HG03196 (cell line): Measurements from ENCODE around the gene ZER1.
"Not testable (repeated sequence)": the region's sequence is repeated elsewhere in the genome, so short reads cannot be mapped to it uniquely, and the experiment has no call there.

Source experiments
- ATAC-seq: cut with Tn5 transposase; IDR thresholded peaks from one replicate; pipeline ENCODE4 v1.9.1; 2021; ENCODE audit not compliant: unreplicated experiment

ZER1 gene

DNA sequence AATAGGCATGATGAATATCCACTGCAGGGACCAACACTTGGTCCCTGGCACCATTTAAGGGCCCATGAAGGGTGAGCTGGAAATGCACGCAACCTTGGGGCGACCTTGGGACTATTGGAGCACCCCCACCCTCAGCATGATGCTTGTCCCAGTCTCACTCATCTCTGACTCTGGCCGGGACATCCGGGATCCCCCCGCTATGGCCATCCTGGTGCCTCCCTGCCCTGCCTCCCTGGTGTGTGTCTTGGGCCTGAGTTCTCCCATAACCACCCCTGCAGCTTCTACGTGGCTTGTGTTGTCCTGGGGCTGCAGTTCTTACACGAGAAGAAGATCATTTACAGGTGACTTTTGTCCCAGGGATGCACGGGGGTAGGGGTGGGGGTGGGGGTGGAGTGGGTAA is 53.7 kb downstream of the ZER1 start:
- ATAC-seq: no peak

DNA sequence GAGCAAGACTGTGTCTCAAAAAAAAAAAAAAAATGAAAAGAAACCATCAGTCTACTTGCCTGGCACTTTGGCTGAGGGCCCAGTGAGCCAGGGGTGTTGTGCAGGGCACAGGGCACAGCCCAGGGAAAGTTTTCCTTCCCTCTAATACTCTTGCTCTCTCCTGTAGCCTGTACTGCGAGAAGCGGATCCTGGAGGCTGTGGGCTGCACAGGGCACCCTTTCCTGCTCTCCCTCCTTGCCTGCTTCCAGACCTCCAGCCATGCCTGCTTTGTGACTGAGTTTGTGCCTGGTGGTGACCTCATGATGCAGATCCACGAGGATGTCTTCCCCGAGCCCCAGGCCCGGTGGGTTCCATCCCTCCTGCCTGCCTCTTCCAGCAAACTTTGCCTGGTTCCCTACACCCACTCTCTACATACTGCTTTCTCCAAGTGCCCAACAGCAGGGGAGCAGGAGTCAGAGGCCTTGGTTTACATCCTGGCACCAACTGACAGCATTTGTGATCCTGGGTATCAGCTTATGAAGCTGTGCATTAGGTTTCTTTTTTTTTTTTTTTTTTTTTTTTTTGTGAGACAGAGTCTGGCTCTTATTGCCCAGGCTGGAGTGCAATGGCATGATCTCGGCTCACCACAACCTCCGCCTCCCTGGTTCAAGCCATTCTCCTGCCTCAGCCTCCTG is 55.0 kb downstream of the ZER1 start:
- ATAC-seq: no peak

DNA sequence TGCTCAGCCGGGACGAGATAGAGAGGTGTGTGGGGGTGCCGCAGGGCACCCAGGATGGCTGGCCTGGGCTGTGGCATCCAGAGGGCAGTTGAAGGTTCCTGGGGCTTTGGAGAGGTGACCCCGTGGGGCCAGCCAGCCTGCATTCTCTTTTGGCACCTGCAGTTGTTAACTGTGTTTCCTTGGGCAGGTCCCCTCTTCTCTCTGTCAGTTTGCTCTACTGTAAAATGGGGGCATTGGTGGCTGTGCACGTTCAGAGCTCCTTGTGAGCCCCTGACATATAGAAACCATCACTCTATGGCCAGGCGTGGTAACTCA is 56.3 kb downstream of the ZER1 start:
- no peak for ATAC-seq

DNA sequence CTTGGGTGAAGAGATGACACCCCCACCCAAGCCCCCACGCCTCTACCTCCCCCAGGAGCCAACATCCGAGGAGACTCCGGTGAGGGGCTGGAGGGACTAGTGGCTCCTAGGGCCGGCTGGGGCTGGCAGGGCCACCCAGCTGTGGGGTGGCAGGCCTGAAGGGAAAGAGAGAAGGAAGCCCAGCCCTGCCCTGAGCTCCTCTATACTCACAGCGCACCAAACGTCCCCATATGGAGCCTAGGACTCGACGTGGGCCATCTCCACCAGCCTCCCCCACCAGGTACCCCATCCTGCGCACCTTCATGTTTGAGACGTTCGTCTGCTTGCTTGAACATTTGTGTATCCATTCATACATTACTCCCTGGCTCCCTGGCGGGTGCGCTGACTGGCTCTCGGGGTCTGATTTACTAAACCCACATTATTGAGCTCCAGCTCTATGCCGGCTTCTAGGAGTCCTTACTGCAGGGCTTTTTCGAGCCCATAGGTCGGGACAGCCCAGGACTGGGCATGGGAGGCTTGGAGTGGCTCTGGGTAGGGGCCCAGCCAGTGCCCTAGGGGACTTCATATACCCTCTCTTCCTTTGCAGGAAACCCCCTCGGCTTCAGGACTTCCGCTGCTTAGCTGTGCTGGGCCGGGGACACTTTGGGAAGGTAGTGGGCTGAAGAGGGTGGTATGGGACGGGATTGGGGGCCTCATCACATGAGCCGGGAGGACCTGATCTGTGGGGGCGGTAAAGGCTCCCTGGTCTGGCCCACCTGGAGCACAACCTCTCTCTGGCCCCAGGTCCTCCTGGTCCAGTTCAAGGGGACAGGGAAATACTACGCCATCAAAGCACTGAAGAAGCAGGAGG is 56.9 kb downstream of the ZER1 start:
- no peak for ATAC-seq

DNA sequence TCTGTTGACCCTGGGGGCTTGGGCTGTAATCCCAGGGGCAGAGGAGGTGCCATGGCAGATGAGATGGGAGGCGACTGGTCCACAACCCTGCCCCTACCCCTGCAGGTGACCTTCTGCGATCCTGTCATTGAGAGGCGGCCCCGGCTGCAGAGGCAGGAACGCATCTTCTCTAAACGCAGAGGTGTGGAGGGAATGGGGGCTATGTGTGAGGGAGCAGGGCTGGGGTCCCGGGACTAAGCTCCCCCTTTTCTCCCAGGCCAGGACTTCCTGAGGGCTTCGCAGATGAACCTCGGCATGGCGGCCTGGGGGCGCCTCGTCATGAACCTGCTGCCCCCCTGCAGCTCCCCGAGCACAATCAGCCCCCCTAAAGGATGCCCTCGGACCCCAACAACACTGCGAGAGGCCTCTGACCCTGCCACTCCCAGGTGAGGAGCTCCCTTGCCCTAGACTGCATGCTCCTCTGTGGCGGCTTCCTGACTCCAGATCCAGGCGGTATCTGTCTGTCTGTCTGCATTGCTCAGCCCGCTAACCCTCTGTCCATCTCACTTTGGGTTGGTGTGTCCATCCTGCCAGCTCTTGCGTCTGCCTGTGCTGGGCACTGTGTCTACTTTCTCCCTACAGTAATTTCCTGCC is 57.7 kb downstream of the ZER1 start:
- ATAC-seq: no peak

DNA sequence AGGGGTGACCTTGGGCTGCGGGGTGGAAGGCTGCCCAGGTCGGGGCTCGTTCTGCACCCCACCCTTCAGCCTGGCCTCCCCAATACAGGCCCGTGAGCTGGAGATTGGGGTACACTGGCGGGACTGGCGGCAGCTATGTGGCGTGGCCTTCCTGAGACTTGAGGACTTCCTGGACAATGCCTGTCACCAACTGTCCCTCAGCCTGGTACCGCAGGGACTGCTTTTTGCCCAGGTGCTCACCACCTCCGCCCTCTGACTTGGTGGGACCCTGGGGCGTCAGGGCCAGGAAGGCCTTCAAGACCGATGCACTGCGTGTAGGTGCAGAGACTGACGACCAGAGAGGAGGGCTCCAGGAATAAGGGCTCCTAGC is 58.3 kb downstream of the ZER1 start:
- ATAC-seq: no peak

DNA sequence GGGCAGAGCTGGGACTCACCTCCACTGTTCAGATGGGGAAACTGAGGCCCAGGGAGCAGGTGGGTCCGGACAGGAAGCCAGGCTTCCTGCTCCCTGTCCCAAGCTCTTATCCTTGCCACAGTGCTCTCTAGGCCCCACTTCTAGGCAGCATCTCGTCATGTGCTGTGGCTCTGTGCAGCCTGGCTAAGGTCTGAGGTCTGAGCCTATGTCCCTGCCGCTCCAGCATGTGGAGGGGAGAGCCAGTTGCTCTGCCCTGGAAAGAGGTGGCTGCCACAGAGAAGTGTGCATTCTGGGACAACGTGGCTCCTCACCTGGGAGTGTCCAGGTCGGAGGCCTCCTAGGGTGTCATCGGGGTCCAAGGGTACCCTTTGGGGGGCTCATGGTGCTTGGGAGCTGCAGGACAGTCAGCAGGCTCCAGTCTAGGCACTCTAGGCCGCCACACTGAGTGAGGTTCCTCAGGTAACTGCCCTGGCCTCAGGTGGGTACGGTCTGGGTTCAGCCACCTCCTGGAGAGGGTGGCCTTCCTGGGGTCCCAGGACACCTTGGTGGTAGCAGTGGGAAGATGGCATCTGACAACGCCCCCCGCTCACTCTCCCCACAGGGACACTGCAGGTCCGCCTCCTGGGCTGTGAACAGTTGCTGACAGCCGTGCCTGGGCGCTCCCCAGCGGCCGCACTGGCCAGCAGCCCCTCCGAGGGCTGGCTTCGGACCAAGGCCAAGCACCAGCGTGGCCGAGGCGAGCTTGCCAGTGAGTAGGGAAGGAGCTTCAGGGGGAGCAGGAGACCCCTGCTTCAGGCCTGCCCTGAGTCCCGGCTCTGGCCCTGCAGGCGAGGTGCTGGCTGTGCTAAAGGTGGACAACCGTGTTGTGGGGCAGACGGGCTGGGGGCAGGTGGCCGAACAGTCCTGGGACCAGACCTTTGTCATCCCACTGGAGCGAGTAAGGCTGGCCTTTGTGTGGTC is 59.0 kb downstream of the ZER1 start:
- no peak for ATAC-seq

DNA sequence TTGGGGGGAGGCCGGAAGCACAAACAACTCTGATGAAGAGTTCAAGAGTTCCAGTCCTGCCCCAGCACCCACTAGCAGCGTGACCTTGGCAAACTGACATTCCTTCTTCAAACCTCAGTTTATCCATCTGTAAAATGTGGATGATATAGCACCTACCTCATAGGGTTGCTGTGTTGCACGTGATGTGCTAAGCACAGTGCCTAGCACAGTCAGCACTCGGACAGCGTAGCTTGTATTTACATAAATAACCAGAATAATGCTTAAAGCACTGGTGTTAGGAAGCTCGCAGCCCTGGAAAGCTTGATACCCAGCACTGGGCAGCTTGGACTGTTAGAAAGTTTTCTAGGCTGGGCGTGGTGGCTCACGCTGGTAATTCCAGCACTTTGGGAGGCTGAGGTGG is 64.3 kb downstream of the ZER1 start:
- no peak for ATAC-seq

DNA sequence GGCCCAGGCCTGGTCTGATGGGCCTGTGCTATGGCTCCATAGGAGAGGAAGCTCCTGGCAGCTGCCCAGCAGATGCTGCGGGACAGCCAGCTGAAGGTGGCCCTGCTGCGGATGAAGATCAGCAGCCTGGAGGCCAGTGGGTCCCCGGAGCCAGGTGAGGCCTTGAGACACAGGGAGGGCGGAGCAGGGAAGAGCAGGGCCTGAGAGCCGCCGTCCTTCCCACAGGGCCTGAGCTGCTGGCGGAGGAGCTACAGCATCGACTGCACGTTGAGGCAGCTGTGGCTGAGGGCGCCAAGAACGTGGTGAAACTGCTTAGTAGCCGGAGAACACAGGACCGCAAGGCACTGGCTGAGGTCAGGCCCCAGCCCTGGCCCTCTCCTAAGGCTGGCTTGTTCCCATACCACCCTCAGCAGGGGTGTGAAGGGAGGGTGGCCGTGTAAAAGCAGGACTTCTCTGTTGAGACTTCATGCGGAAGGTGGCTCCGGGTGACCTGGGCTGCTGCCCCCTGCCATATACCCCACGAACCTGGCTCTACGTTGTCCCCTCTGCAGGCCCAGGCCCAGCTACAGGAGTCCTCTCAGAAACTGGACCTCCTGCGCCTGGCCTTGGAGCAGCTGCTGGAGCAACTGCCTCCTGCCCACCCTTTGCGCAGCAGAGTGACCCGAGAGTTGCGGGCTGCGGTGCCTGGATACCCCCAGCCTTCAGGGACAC is 64.9 kb downstream of the ZER1 start:
- ATAC-seq: no peak

DNA sequence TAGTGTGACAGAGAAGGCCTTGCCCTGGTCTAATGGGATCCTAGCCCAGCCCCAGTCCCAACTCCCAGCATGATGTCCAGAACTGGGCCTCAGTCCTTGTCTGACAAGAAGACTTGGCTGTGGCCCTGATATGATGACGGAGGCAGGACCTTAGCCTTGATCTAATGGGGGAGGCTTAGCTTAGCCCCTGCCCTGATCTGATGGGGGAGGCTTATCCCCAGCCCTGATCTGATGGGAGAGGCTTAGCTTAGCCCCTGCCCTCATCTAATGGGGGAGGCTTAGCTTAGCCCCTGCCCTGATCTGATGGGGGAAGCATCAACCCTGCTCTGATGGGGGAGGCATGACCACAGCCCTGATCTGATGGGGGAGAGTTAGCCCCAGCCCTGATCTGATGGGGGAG is 65.7 kb downstream of the ZER1 start:
- no peak for ATAC-seq

DNA sequence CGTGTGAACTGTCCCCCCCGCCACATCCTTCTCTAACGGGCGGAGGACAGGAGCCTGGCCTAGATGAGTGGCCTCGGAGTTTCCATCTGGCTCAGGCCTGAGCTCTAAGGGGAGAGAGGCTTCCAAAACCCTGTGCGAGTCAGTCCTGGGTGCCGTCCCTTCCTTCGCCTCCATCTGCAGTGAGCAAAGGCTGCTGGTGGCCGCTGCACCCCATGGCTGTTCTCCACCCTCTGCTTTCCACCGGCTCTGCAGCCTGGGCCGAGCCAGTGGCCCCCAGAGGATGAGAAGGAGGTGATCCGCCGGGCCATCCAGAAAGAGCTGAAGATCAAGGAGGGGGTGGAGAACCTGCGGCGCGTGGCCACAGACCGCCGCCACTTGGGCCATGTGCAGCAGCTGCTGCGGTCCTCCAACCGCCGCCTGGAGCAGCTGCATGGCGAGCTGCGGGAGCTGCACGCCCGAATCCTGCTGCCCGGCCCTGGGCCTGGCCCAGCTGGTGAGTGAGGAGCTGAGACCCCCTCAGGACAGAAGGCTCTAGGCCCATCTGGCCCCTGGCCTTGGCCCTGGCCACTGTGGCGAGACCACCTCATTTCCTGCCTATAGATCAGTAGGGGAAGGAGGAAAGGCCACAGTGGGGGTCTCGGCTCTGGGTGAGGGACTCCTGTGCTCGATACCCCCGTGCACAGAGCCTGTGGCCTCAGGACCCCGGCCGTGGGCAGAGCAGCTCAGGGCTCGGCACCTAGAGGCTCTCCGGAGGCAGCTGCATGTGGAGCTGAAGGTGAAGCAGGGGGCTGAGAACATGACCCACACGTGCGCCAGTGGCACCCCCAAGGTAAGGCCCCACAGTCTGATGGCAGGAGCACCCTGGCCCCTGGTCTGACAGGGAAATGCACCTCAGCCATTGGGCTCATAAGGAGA is 66.4 kb downstream of the ZER1 start:
- ATAC-seq: no peak

DNA sequence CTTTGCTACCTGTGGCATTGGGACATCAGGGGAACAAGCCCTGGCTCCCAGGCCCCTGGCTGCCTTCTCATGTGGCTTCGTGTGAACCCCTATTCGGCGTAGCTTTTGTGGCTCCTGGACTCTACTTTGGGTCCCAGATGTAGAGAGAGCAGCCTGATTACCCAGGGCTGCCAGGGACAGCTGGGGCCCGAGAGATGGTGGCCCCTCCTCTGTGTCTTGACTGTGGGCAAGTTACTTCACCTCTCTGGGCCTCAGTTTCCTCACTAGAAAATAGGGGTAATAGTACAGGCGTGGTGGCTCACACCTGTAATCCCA is 67.4 kb downstream of the ZER1 start:
- ATAC-seq: no peak

DNA sequence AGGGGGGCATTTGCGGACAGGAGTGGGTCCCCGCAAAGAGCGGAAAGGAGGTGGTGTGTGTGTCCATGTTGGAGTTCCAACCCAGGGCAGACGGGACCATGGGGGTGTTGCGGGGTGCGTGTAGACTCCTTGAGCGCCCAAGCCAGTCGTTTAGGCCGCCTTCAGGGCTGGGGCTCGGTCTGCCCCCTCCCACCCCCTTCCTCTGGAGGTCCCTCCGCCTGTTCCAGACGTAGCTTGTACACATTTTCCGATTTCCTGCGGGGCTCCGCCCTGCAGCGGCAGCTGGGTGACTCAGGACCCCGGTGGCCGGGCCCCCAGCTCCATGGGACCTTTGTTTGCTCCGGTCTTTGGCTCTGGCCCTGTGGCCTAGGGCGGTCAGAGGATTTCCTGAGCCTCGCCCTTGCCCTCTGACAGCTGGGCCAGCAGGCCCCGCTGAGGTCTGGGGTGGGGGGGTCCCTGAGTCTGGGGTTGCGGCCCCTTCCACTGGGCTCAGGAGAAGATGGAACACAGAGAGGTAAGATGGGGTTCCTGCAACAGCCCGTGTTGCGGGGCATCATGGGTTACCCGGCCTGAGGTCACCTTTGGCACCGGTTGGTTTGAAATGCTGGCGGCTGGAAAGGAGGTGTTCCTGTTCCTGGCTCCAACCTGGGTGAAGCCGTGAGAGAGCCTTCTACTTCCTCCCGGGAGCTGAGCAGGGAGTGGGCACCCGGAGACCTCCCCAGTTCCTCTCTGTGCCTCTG is 67.9 kb downstream of the ZER1 start:
- no peak for ATAC-seq

DNA sequence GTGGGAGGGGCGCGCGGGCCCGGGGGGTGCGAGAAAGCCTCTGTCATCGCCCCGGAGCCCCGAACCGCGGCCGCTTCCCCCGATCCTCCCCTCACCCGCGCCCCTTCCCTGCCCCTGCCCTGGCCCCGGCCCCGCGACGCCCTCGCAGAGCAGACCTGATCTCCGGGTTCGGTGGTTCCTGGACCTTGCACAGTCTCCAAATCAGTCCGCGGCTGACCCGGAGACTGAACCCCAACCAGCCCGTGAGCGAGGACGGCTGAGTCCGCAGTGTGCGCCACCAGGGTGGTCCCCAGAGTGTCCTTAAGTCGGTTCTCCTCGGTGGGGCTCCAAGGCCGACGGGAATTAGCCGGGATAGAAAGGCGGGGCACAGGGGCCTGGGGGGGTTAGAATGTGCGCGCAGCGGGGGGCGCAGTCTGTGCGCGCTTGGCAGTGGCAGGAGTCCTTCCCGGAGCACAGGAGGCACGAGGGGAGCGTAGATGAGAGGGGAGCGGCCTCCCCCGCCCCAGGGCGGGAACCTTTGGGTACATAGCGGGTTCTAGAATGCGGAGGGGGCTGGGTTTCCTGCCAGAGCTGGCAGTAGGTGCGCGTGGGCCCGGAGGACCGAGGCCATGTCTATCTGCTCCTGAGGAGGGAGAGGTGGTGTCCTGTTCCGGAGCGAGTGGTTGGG is 68.6 kb downstream of the ZER1 start:
- no peak for ATAC-seq

DNA sequence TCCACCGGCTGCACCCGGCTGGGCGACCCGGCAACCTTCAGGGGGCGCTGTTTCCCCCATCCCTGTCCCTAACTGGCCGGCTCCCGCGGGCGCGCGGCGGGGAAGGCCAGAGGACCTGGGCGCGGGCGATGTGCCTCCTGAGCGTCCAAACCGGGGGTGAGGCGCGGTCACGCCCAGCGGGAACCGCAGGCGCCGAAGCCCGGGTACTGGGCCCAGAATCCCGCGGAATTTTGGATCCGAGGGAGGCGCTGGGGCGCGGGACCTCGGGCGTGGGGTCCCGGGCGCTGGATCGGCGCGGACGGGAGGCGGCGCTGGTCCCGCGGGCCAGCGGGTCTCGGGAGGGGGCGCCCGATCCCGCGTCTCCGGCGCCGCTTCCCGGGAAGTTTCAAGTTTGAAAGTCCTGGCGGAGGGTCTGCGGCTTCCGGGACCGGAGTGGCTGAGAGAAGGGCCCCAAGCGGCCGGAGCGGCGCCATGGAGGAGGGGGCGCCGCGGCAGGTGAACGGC is 69.2 kb downstream of the ZER1 start, which contains the start of gene PKN3:
PKN3 (plus strand) TSS at position 59 of the 504 bp plus-strand sequence; CDS start at position 472, 413 bp downstream.
- peak; percentile 64 for ATAC-seq

DNA sequence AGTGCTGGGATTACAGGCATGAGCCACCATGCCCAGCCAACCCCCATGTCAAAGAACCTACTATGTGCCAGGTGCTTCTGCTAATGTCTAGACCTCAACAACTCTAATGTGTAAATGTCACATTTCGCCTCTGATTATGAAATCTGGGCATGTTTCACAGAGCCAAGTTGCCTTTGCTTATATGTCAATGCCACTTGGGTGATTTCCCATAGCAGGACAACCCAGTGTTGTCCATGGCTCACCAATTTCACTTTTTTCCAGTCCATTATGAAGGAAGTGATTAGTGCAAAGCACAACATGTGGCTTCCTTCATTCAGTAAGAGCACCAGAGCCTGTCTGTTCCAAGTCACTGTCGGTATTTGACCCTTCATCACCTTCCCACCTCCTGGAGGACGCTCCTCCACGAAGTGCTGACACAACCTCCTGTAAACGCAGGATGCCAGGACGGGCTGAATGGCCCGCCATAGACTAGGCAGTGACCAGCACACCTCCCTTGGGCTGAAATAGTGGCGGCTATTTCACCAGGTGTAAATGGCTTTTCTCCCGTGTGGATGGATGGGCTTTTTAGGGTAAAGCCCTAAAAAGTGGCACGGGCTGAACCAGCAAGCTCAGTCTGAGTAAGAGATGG is 70.4 kb downstream of the ZER1 start:
- no peak for ATAC-seq

DNA sequence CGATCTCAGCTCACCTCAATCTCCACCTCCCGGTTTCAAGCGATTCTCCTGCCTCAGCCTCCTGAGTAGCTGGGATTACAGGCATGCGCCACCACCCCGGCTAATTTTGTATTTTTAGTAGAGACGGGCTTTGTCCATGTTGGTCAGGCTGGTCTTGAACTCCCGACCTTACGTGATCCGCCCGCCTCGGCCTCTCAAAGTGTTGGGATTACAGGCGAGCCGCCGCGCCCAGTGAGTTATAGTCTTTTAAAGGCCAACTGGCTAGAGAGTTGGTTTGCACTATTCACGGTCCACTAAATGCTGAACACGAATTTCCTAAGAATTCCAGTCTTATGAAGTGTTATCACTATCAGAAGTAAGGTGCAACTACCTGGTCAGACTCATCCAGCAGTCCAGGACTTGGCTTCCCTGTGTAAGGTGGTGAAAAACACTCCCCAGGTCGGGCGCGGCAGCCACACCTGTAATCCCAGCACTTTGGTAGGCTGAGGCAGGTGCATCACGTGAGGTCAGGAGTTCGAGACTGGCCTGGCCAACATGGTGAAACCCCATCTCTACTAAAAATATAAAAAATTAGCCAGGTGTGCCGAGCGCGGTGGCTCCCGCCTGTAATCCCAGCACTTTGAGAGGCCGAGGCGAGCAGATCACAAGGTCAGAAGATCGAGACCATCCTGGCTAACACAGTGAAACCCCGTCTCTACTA is 72.5 kb downstream of the ZER1 start:
- ATAC-seq: not testable (repeated sequence)
